Activated CD4-positive, alpha-beta T cell treated with anti-CD3 and anti-CD28 coated beads, Interleukin-2, Interleukin-4, amounts not matched to agents 100 ng/mL and 50 ng/mL, durations not matched to agents 16 hours and 8 hours (primary cell): Measurements from ENCODE around the gene DDX60.
"Not testable (repeated sequence)": the region's sequence is repeated elsewhere in the genome, so short reads cannot be mapped to it uniquely, and the experiment has no call there.

Experiments used
- DNase-seq: peaks from one replicate; pipeline ENCODE4 v3.0.0-alpha.2; 2020; ENCODE audit warnings: low spot score

The DDX60 gene, protein sequence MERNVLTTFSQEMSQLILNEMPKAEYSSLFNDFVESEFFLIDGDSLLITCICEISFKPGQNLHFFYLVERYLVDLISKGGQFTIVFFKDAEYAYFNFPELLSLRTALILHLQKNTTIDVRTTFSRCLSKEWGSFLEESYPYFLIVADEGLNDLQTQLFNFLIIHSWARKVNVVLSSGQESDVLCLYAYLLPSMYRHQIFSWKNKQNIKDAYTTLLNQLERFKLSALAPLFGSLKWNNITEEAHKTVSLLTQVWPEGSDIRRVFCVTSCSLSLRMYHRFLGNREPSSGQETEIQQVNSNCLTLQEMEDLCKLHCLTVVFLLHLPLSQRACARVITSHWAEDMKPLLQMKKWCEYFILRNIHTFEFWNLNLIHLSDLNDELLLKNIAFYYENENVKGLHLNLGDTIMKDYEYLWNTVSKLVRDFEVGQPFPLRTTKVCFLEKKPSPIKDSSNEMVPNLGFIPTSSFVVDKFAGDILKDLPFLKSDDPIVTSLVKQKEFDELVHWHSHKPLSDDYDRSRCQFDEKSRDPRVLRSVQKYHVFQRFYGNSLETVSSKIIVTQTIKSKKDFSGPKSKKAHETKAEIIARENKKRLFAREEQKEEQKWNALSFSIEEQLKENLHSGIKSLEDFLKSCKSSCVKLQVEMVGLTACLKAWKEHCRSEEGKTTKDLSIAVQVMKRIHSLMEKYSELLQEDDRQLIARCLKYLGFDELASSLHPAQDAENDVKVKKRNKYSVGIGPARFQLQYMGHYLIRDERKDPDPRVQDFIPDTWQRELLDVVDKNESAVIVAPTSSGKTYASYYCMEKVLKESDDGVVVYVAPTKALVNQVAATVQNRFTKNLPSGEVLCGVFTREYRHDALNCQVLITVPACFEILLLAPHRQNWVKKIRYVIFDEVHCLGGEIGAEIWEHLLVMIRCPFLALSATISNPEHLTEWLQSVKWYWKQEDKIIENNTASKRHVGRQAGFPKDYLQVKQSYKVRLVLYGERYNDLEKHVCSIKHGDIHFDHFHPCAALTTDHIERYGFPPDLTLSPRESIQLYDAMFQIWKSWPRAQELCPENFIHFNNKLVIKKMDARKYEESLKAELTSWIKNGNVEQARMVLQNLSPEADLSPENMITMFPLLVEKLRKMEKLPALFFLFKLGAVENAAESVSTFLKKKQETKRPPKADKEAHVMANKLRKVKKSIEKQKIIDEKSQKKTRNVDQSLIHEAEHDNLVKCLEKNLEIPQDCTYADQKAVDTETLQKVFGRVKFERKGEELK (N-terminal part only)

DNA sequence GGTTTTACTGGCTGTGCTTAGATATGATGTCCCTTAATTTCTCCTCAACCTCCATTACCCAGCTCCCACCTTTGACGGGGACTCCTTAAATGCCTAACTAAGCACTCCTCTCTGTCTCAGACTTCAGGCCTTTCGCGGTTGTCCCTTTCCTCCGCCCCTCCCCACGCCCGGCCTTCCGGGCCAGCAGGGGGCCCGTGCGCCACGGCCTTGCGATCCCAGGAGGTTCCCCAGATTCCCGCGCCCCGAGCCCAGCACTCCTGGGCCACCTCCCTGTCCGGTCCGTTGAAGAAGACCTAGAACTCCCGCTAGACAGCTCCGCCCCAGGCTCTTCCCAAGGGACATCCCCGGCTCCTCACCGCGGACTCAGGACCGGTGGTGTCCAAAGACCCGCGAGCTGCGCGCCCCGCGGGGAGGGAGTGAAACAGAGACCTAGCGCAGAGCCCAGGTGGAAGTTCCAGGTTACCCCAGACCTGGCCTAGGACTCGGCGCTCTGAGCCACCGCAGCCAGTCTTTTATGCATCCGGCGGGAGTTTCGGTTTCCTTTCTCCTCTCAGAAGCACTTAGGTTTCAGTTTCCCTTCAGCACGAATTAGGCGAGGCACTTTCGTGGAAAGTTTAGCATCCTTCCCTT lies at the start of gene DDX60:
TSS of gene DDX60 (minus strand) at position 487 of the 630 bp plus-strand sequence. CDS start 7,493 bp downstream, outside the sequence.
- DNase-seq = peak; percentile 85

DNA sequence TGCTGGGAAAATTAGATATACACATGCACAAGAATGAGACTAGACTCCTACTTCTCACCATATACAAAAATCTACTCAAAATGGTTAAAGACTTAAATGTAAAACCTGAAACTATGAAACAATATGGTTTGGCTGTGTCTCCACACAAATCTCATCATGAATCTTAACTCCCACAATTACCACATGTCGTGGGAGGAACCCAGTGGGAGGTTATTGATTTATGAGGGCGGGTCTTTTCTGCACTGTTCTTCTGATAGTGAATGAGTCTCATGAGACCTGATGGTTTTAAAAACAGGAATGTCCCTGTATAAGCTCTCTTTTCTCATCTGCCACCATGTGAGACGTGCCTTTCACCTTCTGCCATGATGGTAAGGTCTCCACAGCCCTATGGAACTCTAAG lies 48.5 kb upstream of the DDX60 start:
- no peak for DNase-seq

DNA sequence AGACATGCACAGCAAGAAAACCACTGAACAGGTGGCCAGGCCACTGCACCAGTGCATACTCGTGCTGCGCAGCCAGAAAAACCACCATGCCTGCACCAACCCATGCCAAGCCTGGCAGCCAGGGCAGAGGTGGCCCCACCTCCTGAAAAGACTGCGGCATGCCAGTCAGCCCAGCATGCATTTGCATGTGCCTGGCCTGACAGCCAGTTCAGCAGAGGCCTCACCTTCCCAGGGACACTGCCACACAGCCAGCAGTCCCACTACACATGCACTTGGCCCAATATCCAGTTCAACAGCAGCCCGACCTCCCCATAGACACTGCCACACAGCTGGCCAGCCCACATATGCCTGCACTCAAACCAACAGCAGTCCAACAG lies 43.5 kb upstream of the DDX60 start:
- DNase-seq = no peak

DNA sequence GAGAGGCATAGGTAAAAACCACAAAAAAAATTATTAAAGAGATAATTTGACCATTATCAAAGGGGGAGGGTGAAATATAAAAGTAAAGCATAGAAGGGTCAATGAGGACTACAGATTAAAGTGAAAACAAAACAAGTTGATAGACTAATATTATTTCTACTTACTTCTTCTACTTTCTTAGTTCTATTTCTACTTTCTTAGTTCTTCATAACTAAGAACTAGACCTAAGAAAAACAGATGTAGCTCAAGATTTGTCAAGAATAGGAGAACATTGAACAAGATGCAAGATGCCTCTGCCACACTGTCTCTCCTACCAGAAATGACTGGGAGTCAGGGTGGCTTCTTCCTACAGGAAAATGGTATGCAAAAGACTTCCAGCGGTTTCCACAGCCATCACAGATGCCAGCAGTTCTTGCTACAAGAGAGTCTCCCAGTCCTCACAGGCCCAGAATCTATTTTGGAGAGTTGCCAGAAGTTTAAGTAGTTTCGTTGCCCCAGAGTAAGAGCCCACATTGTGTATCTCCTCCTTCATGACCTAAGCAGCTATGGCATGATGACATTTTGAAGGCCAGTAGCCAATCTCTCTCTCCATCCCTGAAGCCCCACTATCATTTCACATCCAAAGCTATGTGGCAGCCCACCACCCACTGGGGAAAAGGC lies 42.9 kb upstream of the DDX60 start:
- DNase-seq = no peak

DNA sequence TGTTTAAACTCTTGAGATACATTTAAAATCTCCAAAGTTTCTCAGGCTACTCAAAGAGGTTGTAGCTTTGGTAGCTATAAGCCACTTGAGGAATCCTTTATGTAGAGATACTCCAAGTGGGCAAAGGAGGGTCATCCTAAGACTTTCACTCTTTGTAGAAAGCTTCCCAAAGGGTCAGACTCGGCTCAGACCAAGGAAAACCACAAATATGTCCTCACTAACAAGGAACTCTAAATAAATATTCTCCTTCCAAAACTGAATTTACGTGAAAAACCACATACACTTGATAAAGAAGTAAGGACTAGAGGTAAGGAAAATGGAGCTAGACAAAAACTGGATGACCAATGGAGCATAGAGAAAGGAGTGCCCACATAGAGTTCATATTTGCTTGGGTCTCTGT lies 41.7 kb upstream of the DDX60 start:
- DNase-seq = no peak

DNA sequence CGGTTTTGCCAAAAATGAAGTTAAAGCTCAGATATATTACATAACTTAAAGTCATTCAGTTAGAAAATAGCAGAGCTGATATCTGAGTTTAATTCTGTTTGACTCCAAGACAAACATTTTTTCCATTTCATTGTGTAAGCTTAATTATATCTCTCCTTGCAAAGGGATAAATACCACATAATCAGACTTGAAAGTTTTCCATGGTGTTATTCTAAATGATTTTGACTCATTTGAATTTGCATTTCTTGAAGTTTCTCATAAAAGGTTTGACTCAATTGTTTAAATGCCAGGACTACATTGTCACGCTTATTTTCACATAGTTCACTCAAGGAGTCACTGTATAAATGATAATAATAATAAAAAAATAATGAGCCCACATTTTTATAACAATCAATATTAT lies 39.4 kb upstream of the DDX60 start:
- DNase-seq = no peak

DNA sequence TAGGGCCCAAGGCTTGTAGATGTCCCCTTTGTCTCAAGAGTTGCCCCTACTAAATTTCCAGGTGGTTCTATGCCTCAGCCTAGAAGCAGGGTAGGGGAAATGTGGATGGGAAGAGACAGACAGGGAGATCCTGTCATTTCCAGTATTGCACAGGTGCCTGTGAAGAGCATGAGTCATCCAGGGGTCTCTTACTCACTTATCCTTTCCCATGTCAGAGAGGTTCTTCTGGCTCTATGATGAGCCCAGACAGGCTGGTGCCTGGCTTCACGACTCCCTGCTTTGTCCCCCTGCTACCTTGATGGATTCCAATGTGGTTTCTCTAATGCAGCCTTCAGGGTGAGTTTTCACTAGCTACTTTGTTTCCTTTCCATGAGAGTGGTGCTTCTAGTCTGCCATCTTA lies 35.2 kb upstream of the DDX60 start:
- no peak for DNase-seq

DNA sequence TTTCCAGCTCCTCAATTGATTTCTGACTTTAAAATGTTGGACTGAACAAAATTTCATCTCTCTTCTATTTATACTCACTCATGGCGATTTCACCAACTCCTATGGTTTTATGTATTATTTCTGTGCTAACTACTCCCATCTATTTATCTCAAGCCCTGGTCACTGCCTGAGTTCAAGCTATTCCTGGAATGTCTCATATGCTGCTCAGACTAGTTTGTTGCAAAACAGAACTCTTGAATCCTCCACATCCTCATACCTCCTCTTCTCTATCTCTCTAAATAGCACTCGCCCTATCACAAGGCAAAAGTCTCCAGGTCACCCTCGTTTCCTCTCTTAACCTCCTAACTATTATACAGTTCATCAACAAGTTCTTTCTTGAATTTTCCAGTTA lies 19.0 kb upstream of the DDX60 start:
- DNase-seq = no peak

DNA sequence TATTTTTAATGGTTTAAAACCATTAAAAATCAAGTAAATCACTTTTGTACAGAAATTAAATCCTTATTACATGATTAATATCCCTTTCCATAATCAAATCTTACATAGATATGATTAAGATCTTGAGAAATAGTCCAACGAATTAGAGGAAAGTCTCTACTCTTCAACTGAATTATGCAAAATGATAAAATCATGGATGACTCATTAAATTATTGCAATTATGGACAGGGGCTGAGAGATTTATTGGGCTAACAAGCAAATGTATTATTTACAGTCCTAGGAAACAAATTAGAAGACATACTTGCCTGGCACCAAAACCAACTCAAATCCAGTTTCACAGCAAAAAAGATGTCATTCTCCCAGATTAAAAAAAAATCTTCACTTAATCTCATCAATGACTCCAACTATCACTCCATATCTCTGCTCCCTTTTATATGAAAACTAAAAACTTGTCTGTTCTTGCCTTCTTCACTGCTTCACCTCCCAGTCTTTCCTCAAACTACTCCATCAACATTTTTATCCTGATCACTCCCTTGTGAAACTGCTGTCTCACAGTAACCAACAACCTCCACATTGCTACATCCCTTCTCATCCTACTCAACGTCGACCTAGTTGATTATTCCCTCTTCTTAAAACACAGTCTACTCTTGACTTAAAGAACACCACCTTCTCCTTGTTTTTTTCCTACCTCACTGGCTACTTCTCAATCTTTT lies 18.4 kb upstream of the DDX60 start:
- no peak for DNase-seq

DNA sequence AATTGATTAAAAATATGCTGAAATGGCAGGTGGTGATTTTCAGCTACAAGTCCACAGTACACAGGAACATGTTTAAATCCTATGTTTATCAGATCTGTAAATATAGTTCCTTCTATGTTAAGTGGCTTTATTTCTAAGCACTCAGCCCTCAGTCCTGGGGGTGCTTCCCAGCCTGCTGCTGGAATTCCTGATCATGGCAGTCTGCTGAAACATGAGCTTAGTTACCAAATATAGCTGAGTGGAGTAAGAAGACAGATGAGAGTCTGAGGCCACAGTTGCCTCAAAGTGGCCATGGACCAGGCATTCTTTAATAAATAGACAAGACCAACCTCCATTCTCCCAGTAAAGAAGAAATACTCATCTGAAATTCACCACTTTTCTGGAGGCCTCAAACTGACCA lies 17.1 kb upstream of the DDX60 start:
- no peak for DNase-seq

DNA sequence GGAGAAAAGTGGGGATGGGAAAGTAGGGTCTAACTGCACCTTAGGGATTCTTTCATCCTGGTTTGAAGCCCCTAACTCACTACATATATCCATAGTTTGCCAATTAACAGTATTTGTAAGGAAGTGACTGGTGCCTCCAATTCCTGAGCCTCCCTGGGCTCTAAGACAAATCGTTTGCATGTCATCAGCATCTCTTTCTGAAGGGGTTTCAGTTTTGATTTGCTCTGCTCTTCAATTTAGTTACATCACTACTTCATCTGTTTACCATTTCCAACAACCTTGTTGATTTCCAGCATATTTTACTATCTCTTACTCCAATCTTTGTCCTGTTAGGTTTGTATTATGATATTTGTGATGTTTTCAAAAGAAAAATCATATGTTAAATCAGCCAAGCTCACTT lies 15.5 kb upstream of the DDX60 start:
- DNase-seq = no peak

DNA sequence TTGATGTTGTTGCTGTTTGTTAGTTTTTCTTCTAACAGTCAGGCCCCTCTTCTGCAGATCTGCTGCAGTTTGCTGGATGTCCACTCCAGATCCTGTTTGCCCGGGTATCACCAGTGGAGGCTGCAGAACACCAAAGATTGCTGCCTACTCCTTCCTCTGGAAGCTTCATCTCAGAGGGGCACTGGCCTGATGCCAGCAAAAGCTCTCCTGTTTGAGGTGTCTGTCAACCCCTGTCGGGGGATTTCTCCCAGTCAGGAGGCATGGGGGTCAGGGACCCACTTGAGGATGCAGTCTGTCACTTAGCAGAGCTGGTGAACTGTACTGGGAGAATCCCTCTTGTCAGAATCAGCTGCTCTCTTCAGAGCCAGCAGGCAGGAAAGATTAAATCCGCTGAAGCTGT lies 12.0 kb upstream of the DDX60 start:
- DNase-seq = not testable (repeated sequence)

DNA sequence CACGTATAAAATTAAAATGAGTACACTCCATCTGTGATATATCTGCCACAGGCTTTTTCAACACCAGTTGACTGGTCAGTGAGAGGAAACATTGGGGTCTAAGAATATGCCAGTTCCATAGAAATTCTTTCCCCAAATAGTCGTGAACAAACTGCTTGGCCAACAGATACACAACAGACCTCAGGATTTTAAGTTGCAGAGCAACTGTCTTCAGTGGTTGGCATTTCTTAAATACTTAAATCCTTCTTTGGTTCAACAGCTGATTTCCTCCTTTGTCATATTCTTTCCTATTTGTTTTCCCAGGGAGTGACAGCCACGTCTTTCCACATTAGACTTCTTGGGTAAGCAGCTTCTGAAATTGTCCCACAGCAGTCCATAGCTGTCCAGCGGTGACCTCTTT lies 7.0 kb upstream of the DDX60 start:
- no peak for DNase-seq

DNA sequence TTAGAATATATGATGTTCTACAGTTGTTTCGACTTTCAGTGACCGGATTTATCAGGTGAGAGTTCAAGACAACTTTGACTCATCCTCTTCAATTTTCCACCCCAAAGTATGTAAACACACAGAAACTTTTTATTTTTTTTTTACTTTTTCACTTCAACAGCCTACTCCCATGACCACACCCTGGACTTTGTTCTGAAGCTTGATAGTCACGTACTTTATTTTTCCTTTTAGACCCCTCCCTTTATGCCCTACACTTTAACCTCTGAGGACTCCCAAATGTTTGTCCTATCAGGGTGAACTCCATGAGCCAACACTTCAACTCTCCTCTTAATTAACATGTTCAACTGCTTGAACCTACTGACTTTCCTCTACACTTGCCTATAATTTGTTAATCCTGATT lies 2.5 kb upstream of the DDX60 start:
- no peak for DNase-seq

DNA sequence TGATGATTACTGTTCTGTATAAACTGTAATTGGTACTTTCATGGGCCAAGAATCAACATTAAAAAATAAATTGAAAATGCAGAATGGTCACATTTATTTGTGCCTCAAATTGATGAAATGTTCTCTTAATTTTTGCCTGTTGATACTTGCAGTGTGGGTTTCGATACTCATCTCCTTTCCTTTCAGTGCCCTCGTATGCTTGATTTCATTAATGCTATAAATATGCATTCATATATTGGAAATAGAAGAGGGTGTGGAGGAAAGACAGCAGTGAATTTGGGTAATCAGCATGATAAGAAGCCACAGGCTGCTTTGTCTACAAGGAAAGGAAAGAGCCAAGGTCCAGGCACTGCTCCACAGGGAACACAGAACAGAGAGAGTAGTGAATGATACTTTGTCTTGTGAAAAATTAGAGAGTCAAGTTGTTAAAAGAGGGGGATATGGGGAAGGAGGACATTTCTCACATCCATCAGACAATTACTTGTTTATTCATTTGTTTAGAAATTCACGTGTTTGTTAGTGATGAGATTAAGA lies 1.0 kb upstream of the DDX60 start:
- DNase-seq = no peak

DNA sequence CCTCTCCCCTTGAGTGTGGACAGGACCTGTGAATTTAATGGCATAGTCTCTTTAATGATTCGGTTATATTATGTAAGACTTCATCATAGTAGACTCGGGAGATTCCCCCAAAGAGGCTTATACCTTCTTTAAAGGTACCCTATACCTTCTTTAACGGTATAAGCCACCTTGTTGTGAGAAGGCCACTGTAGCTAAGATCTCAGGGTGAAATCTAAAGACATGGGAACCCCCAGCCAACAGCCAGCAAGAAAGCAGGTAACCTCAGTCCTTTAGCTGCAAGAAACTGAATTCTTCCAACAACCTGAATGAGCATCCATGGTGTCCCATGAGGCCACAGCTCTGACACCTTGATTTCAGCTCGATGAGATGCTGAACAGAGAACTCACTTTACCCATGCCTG lies 931 bp downstream of the DDX60 start:
- DNase-seq = peak; percentile 0

DNA sequence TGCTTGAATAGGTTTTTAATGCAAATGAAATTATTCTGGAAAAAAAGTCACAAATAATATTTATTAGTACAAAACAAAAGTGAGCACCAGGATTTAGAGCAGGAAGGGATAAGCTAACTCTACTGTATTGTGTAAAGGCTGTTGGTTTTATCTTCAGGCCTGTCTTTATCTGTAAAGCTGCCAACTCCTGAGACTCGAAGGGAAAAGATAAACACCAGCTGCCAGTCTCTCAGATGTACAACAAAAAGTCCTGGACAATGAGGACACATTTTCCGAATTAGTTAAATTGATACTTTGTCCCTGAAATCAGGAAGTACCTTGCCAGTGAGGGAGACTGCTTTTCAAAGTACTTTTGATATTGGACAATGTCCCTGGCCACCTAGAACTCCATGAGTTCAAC lies 8.8 kb downstream of the DDX60 start:
- DNase-seq = no peak

DNA sequence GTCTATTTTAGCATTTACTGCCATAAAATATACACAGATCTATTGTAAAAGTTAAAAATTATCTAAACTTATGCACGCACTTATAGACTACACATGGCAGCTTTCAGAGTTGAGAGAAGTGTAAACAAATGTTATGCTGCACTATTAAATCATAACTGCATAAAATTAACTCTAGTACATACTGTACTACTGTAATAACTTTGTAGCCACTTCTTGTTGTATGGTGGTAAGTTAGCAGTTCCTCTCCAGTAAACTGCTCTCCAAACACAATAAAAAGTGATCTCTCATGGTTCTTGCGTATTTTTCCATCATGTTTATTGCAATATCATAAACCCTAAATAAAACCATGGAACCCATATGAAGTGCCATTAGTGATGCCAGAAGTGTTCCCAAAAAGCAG lies 9.6 kb downstream of the DDX60 start:
- DNase-seq = no peak

DNA sequence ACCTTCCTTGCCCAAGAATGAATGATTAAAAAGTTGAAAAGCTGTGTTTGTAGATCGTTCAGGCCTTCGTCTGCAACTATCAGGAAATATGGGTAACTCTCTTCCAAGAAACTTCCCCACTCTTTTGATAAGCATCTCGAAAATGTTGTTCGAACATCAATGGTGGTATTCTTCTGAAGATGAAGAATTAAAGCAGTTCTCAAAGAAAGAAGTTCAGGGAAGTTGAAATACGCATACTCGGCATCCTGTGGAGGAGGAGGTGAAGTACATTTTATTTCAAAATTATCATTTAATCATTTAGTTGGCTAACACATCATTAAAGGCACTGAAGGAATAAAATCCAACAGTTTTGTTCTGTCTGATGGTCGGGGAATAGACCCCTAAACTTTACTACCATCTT lies 12.1 kb downstream of the DDX60 start:
- no peak for DNase-seq

DNA sequence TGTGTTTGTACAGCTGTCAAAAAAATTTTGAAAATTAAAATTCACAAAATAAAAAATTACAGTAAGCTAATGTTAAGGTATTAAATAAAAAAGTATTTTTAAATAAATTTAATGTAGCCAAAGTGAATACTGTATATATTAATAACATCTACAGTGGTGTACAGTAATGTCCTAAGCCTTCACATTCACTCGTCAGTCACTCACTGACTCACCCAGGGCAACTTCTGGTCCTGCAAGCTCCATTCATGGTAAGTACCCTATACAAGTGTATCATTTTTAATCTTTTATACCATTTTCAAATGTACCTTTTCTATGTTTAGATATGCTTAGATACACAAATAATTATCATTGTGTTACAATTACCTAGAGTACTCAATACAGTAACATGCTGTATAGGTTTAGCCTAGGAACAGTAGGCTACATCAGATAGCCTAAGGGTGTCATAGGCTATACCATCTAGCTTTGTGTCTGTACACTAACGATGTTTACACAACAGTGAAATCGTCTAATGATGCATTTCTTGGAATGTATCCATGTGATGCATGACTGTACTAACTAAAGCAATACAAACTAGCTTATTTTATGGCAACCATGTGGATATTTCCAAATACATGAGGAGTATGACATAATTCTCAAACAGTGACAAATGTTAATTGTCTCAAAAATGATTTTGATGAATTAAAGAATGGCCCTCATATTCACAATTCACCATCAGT lies 13.7 kb downstream of the DDX60 start:
- no peak for DNase-seq
